Measurements from ENCODE around the gene GRIP1.

Gene GRIP1

GRCh38 chr12:66393890-66394289 is 285.0 kb downstream of the GRIP1 start:
- no peak overlapping the region for H3K27ac ChIP-seq
- TF ChIP-seq CTCF (IDR thresholded peaks at IDR 0.05) (no peak), ZFX (IDR thresholded peaks at IDR 0.05; ENCODE audit: borderline replicate concordance) (no peak)

- no peak overlapping the region for H3K27ac ChIP-seq
- TF ChIP-seq CTCF (IDR thresholded peaks at IDR 0.05) (no peak), ZFX (IDR thresholded peaks at IDR 0.05; ENCODE audit: borderline replicate concordance) (no peak)
Measured at GRCh38 chr12:66392266-66392915, 286.5 kb downstream of the GRIP1 start.

GRCh38 chr12:66388517-66388916 is 290.4 kb downstream of the GRIP1 start:
- no peak overlapping the region for H3K27ac ChIP-seq
- no peak for TF ChIP-seq ZFX (IDR thresholded peaks at IDR 0.05; ENCODE audit: borderline replicate concordance)
- TF ChIP-seq CTCF (IDR thresholded peaks at IDR 0.05) = no peak

GRCh38 chr12:66387117-66387516 is 291.8 kb downstream of the GRIP1 start:
- TF ChIP-seq ZFX (IDR thresholded peaks at IDR 0.05; ENCODE audit: borderline replicate concordance) (no peak), CTCF (IDR thresholded peaks at IDR 0.05) (no peak)
- no peak overlapping the region for H3K27ac ChIP-seq

- TF ChIP-seq ZFX (IDR thresholded peaks at IDR 0.05; ENCODE audit: borderline replicate concordance) (no peak), CTCF (IDR thresholded peaks at IDR 0.05) (no peak)
- H3K27ac ChIP-seq = no peak overlapping the region
Measured at GRCh38 chr12:66380769-66381535, 297.9 kb downstream of the GRIP1 start.

- no peak overlapping the region for H3K27ac ChIP-seq
- TF ChIP-seq CTCF (IDR thresholded peaks at IDR 0.05) (no peak), ZFX (IDR thresholded peaks at IDR 0.05; ENCODE audit: borderline replicate concordance) (no peak)
Measured at GRCh38 chr12:66379616-66380015, 299.3 kb downstream of the GRIP1 start.

GRCh38 chr12:66375560-66375959 is 303.3 kb downstream of the GRIP1 start:
- no peak for TF ChIP-seq CTCF (IDR thresholded peaks at IDR 0.05)
- TF ChIP-seq ZFX (IDR thresholded peaks at IDR 0.05; ENCODE audit: borderline replicate concordance) = no peak
- no peak overlapping the region for H3K27ac ChIP-seq

Measured in 22Rv1 (cell line).